ENCODE measurements around the gene CLEC18C. TPM values are rescaled to one million over a fixed set of nuclear protein-coding genes. Genes with fewer than 3 reads are reported as not detected.
"Not testable (repeated sequence)": the region's sequence is repeated elsewhere in the genome, so short reads cannot be mapped to it uniquely, and the experiment has no call there.

CLEC18C gene
- total RNA-seq, 1 experiment from 2014 or later: 0.48 TPM

DNA sequence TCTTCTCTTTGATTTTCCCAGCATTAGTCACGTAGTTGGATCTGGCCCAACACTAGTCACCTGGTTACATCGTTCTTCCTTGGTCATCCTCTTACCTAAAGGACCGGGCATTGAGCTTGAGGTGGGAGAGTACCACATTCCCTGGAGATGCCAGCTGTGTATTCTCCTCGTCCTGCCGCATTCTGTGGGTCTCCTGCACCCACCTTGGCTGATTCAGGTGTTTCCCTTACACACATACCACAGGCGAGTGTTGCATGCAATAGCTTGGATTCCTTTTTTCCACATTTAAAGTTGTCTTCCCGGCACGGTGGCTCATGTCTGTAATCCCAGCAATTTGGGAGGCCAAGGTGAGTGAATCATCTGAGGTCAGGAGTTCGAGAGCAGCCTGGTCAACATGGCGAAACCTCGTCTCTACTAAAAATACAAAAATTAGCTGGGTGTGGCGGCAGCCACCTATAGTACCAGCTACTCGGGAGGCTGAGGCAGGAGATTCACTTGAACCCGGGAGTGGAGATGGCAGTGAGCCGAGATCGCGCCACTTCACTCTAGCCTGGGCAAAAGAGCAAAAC, 21.6 kb upstream of the CLEC18C start:
- H3K9me3 Mint-ChIP-seq: no peaks in the 10 kb centered on the region
- DNase-seq (ENCODE audit: low spot score): no peak
- no peak for ATAC-seq
- no peak overlapping the region for H3K27ac Mint-ChIP-seq
- TF ChIP-seq GABPB1 (CRISPR knock-in tag; IDR thresholded peaks at IDR 0.05): peak; percentile 14; the same call in 1 of the 2 replicates
- no peak for TF ChIP-seq NR2C2 (CRISPR knock-in tag; IDR thresholded peaks at IDR 0.05)
- ChIA-PET POLR2A (no interaction called here), CTCF (interaction anchor here (0.6 kb wide), 1 partner anchor 33 kb away, joined by 3 read pairs; no protein-coding TSS in a partner anchor)
- H3K4me1 Mint-ChIP-seq: no peaks in the 10 kb centered on the region
- no peaks in the 10 kb centered on the region for H3K27me3 Mint-ChIP-seq (ENCODE audit: low read depth)
- no peak overlapping the region for H3K4me3 Mint-ChIP-seq
- peaks cover 46% of the 10 kb centered on the region for H3K36me3 Mint-ChIP-seq

DNA sequence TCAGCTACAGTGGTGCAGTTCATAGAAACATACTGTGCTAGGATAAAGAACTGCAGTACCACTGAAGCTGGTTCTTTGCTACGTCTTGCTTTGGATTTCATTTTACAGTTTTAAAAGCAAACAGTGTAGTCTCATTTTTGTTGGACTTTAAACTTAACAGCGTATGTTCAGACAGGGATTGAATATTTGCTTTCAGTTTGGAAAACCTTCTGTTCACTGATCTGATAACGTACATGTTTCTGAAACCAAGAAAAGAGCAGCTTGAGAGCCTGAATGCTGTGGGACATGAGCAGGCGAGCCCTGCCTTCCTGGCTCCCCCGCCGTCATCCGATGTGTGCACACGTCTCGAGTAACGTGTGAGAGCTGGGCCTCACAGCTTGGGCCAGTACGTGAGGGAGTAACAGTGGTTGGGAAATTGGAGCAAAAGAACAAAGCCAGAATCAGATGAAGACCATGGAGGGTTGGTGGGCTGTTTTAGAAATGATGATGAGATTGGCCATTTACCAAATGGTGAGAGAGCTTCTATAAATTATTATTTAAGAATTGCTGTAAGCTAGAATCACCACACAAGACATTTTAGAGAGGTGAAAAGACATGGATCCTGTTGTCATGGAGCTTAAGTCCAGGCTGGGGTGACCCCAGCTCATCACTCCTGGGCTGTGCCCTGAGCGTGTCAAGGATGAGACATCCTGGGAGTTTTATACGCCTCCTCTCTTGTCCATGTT, 20.8 kb upstream of the CLEC18C start:
- TF ChIP-seq GABPB1 (CRISPR knock-in tag; IDR thresholded peaks at IDR 0.05) (peak; percentile 61), FOXP1 (CRISPR knock-in tag; IDR thresholded peaks at IDR 0.05; ENCODE audit: borderline replicate concordance) (no peak), GTF2I (CRISPR knock-in tag; conservative IDR thresholded peaks at IDR 0.05) (no peak)
- TF ChIP-seq, protein P1, sequence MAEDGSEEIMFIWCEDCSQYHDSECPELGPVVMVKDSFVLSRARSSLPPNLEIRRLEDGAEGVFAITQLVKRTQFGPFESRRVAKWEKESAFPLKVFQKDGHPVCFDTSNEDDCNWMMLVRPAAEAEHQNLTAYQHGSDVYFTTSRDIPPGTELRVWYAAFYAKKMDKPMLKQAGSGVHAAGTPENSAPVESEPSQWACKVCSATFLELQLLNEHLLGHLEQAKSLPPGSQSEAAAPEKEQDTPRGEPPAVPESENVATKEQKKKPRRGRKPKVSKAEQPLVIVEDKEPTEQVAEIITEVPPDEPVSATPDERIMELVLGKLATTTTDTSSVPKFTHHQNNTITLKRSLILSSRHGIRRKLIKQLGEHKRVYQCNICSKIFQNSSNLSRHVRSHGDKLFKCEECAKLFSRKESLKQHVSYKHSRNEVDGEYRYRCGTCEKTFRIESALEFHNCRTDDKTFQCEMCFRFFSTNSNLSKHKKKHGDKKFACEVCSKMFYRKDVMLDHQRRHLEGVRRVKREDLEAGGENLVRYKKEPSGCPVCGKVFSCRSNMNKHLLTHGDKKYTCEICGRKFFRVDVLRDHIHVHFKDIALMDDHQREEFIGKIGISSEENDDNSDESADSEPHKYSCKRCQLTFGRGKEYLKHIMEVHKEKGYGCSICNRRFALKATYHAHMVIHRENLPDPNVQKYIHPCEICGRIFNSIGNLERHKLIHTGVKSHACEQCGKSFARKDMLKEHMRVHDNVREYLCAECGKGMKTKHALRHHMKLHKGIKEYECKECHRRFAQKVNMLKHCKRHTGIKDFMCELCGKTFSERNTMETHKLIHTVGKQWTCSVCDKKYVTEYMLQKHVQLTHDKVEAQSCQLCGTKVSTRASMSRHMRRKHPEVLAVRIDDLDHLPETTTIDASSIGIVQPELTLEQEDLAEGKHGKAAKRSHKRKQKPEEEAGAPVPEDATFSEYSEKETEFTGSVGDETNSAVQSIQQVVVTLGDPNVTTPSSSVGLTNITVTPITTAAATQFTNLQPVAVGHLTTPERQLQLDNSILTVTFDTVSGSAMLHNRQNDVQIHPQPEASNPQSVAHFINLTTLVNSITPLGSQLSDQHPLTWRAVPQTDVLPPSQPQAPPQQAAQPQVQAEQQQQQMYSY (CRISPR knock-in tag; IDR thresholded peaks at IDR 0.05): no peak
- TF ChIP-seq, protein P2, sequence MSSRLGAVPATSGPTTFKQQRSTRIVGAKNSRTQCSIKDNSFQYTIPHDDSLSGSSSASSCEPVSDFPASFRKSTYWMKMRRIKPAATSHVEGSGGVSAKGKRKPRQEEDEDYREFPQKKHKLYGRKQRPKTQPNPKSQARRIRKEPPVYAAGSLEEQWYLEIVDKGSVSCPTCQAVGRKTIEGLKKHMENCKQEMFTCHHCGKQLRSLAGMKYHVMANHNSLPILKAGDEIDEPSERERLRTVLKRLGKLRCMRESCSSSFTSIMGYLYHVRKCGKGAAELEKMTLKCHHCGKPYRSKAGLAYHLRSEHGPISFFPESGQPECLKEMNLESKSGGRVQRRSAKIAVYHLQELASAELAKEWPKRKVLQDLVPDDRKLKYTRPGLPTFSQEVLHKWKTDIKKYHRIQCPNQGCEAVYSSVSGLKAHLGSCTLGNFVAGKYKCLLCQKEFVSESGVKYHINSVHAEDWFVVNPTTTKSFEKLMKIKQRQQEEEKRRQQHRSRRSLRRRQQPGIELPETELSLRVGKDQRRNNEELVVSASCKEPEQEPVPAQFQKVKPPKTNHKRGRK (CRISPR knock-in tag; IDR thresholded peaks at IDR 0.05; ENCODE audit: borderline replicate concordance): no peak
- H3K36me3 Mint-ChIP-seq: peaks cover 44% of the 10 kb centered on the region
- H3K9me3 Mint-ChIP-seq: no peaks in the 10 kb centered on the region
- no peak overlapping the region for H3K4me3 Mint-ChIP-seq
- ChIA-PET POLR2A (no interaction called here), CTCF (interaction anchor here (0.6 kb wide), 1 partner anchor 33 kb away, joined by 3 read pairs; no protein-coding TSS in a partner anchor)
- no peaks in the 10 kb centered on the region for H3K4me1 Mint-ChIP-seq
- no peak overlapping the region for H3K27ac Mint-ChIP-seq
- DNase-seq (ENCODE audit: low spot score) (no peak), ATAC-seq (no peak)
- no peaks in the 10 kb centered on the region for H3K27me3 Mint-ChIP-seq (ENCODE audit: low read depth)

DNA sequence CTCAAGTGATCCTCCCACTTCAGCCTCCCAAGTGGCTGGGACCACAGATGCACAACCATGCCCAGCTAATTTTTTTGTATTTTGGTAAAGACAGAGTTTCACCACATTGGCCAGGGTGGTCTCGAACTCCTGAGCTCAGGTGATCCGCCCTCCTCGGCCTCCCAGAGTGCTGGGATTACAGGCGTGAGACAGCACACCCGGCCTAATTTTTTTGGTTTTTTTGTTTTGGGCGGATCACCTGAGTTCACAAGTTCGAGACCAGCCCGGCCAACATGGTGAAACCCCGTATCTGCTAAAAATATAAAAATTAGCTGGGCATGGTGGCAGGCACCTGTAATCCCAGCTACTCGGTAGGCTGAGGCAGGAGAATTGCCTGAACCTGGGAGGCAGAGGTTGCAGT, 18.9 kb upstream of the CLEC18C start:
- ATAC-seq; POLR2A ChIA-PET; H3K27me3 Mint-ChIP-seq (ENCODE audit: low read depth); H3K4me1 Mint-ChIP-seq; H3K27ac Mint-ChIP-seq; DNase-seq (ENCODE audit: low spot score); H3K4me3 Mint-ChIP-seq; H3K9me3 Mint-ChIP-seq: not testable (repeated sequence)
- peaks cover 32% of the 10 kb centered on the region for H3K36me3 Mint-ChIP-seq
- CTCF ChIA-PET: interaction anchor here (1.0 kb wide), 1 partner anchor 97 kb away, joined by 4 read pairs; no protein-coding TSS in a partner anchor

DNA sequence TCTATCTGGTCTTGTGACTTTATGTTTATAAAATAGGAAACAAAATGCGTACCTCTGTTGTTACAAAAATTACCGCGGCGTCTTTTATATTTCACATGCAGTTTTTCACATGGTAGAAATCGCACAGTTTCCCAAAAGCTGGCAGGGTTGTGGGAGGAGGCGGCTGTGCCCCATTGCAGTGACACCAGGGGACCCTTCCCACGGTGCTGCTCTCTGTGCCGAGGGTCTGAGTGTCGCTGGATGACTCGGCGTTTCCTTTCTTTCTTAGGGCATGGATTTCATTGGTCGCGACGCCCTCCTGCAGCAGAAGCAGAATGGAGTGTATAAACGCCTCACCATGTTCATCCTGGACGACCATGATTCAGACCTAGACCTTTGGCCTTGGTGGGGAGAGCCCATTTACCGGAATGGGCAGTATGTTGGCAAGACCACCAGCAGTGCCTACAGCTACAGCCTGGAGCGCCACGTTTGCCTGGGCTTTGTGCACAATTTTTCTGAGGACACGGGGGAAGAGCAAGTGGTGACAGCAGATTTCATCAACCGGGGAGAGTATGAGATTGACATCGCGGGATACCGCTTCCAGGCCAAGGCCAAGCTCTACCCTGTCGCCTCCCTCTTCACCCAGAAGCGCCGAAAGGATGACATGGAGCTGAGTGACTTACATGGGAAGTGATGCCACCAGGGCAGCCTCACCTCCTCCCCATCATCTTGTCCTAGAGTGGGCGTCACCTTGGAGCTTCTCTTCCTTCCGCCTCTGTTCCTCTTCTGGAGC, 17.2 kb upstream of the CLEC18C start:
- DNase-seq (ENCODE audit: low spot score): no peak
- ATAC-seq: no peak
- POLR2A ChIA-PET: no interaction called here
- Mint-ChIP-seq H3K27ac (no peak overlapping the region), H3K4me1 (no peaks in the 10 kb centered on the region), H3K4me3 (no peak overlapping the region), H3K9me3 (no peaks in the 10 kb centered on the region), H3K36me3 (peaks cover 26% of the 10 kb centered on the region), H3K27me3 (ENCODE audit: low read depth) (no peaks in the 10 kb centered on the region)
- TF ChIP-seq JAZF1 (CRISPR knock-in tag; IDR thresholded peaks at IDR 0.05) (no peak), NFYB (CRISPR knock-in tag; conservative IDR thresholded peaks at IDR 0.05; ENCODE audit: low read depth) (no peak), ZNF317 (CRISPR knock-in tag; IDR thresholded peaks at IDR 0.05; ENCODE audit: borderline replicate concordance, low read depth) (no peak), TEAD4 (CRISPR knock-in tag; IDR thresholded peaks at IDR 0.05) (no peak), EMX1 (CRISPR knock-in tag; IDR thresholded peaks at IDR 0.05) (no peak), TP53 (CRISPR knock-in tag; IDR thresholded peaks at IDR 0.05) (no peak), CREM (CRISPR knock-in tag; IDR thresholded peaks at IDR 0.05) (no peak), ZNF263 (CRISPR knock-in tag; IDR thresholded peaks at IDR 0.05; ENCODE audit: low read depth) (no peak), ELF4 (CRISPR knock-in tag; IDR thresholded peaks at IDR 0.05; ENCODE audit: low read depth) (no peak)
- CTCF ChIA-PET: no interaction called here
